Measurements from ENCODE around the gene SLC35E3.

GRCh38 chr12:68780731-68781130 lies 34.8 kb downstream of the SLC35E3 start:
- TF ChIP-seq CTCF (IDR thresholded peaks at IDR 0.05; ENCODE audit: insufficient read depth, low read length, poor library complexity, severe bottlenecking), result no peak
- no peak for TF ChIP-seq EZH2phosphoT487 (conservative IDR thresholded peaks at IDR 0.05; ENCODE audit: low read length)
